ENCODE results near the gene ZNF485.
"Not testable (repeated sequence)": the region's sequence is repeated elsewhere in the genome, so short reads cannot be mapped to it uniquely, and the experiment has no call there.

The ZNF485 gene

DNA sequence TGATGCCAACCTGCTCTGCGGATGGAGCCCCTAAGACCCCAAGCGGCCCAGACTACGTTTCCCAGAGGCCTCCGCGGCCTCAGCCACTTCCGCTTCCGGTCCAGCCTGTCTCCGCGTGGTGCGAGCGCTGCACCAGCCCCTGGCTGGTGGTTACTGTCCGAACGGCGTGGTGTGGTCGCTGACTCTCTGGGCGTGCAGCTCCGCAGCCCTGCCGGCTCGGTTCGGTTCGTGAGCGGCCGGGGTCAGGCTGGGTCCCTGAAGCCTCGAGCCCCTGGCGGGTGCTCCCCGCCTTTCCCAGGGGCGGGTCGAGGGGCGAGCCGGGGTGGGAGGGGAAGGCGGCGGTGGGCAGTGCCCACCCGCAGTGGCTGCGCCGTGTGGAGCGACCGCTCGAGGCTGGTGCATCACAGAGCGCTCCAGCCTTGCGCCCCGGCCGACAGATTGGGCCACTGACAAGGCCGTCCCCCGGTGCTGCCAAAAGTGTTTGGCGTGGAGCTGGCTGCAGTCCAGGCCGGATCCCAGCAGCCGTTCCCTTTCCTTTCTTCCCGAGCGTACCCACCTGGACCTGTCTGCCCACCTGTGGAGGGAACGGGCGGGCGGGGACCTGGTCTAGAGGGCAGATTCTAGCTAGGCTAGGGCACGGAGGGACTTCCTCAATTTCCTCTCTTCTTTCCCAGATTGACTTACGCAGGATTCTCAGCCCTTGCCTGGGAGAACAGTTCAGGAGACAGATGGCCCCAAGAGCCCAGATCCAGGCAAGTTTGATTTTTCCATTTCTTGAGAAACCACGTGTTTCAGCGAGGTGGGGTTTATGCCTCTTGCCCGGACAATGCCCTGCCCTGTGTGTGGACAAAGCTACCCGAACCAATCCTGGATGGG, at the start of gene ZNF485:
TSS of gene ZNF485 (plus strand) at position 116 of the 876 bp plus-strand sequence. CDS start at position 729, 613 bp downstream.
- peak; percentile 88 for DNase-seq

DNA sequence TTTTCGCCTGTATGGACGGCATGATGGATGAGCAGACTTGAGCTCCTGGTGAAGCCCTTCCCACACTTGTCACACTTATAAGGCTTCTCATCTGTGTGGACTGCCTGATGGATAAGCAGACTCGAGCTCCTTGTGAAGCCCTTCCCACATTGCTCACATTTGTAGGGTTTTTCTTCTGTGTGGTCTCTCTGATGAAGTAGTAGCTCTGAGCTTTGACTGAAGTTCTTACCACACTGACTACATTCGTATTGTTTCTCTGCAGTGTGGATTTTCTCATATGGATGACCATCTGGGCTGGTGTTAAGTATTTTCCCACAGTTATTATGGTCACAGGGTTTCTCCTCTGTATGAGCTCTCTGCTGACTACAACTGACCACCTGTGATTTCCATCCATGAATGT, 49.0 kb upstream of the ZNF485 start:
- no peak for DNase-seq

DNA sequence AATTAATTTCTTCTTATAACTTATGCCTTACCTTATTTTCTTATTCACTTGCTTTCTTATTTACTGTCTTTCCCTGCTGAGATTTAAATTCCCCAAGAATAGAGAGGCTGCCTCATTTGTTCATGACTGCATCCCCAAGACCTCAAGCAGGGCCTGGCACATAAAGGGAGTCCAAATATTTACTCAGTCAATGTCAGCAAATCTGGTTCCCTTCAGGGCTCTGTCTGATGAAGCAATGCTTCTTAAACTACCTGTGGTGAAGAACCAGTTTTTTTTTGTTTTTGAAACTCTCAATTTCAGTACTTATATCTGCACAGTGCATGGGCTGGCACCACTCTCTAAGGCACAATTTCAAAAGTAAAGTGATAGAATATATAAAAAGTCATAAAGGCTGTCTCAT, 36.6 kb upstream of the ZNF485 start:
- DNase-seq: peak; percentile 44

GRCh38 chr10:43570971-43571370, 35.3 kb upstream of the ZNF485 start:
- DNase-seq: no peak

DNA sequence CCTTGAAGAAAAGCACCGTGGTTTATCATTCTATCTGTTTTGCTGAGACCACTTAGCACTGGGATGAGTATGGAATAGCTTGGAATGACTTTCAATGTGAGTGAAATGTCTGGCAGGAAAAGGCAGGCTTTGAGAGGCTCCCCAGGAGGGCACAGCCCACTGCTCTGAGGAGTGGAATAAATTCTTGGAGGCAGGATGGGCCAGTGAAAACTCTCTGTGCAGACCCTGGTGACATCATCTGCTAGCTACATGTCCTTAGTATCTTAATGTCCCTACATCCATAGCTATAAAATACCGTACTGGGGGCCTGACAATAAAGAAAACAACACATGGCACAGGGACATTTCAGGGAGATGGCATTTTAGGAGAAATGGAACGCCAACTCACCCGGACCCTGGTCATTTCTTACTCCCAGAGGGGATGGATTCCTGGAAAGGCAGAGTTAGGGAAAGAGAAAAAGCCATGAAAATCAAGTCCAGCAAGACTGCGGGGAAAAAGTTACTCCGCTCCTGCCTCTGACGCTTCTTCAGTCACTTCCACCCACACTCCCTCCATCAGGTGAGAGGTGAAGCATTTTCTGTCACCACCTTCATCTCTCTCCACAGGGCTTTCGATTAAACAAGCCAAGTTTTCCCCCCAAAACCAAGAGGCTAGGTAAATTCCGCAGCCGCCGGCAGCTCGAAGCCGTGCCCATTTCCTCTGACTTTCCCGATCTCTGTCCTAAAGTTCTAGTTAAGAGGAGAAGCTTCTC, 32.8 kb upstream of the ZNF485 start:
- no peak for DNase-seq

GRCh38 chr10:43574001-43574892, 32.0 kb upstream of the ZNF485 start, which contains the start of gene ZNF239:
Gene ZNF239 (minus strand): TSS chr10:43574616. CDS start chr10:43558079, 16,537 bp downstream.
- DNase-seq: peak; percentile 92

GRCh38 chr10:43574906-43575305, 31.3 kb upstream of the ZNF485 start:
- DNase-seq: peak; percentile 30

- DNase-seq: peak; percentile 15
Observed at GRCh38 chr10:43576062-43576461, 30.2 kb upstream of the ZNF485 start.

DNA sequence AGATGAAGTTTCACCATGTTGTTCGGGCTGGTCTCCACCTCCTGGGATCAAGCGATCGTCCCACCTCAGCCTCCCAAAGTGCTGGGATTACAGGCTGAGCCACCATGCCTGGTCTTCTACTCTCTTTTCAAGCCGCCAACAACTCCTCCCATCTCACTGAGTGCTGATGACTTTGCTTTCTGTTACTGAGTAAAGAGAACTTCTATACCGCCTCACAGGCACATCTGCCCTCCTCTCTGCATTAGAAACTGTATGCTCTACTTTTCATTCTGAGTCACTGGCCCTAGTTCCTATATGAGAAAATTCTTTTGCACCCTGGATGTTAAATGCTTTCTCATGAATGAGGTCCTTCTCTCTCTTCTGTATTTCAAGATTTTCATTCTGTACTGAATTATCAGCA, 29.7 kb upstream of the ZNF485 start:
- DNase-seq: no peak

- no peak for DNase-seq
Observed at GRCh38 chr10:43584051-43584450, 22.2 kb upstream of the ZNF485 start.

- no peak for DNase-seq
Observed at GRCh38 chr10:43585046-43585445, 21.2 kb upstream of the ZNF485 start.

DNA sequence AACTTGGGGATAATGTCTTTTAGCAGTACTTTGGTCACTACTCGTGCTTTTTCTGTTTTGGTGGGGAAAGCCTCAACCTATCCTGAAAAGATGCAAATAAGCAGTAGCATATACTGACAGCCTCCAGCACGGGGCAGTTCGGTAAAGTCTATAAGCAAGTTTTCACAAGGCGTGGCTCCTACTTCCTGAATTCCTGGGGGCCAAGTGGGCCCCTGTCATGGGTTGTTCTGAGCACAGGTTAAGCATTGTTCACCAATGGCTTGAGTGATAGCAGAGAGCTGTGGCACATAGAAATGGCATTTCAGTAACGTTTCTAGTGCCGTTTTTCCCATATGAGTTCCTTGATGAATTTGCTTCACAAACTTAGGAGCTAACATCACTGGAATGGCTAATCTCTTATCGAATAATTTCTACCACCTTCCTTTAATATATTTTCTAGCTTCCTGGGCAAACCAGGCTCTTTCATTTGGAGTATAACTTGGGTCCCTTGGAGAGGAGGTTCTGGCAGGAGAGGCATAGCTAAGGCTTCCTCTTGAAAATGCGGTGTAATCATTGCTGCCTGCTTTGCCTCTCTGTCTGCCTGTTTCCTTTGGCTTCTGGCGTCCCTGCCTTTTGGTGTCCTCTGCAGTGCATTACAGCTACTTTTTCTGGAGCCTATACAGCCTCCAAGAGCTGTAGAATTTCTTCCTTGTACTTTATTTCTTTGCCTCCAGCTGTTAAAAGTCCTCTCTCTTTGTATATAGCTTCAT, 20.1 kb upstream of the ZNF485 start:
- DNase-seq: no peak

GRCh38 chr10:43586730-43587115, 19.5 kb upstream of the ZNF485 start:
- not testable (repeated sequence) for DNase-seq

DNA sequence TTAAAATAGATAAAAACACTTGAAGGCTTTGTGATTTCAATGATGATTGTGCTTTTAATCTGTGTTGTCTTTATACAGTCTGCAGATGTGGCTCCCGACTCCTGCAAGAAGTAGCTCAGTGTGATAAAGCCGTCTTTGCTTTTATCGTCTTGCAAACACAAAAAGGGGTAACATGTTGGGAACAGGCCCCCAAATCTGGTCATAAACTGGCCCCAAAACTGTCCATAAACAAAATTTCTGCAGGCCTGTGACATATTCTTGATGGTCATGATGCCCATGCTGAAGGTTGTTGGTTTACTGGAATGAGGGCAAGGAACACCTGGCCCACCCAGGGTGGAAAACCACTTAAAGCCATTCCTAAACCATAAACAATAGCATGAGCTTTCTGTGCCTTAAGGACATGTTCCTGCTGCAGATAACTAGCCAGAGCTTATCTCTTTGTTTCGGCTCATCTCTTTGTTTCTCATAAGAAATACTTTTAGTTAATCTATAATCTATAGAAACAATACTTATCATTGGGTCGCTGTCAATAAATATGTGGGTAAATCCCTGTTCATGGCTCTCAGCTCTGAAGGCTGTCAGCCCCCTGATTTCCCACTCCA, 14.8 kb upstream of the ZNF485 start:
- DNase-seq: no peak

DNA sequence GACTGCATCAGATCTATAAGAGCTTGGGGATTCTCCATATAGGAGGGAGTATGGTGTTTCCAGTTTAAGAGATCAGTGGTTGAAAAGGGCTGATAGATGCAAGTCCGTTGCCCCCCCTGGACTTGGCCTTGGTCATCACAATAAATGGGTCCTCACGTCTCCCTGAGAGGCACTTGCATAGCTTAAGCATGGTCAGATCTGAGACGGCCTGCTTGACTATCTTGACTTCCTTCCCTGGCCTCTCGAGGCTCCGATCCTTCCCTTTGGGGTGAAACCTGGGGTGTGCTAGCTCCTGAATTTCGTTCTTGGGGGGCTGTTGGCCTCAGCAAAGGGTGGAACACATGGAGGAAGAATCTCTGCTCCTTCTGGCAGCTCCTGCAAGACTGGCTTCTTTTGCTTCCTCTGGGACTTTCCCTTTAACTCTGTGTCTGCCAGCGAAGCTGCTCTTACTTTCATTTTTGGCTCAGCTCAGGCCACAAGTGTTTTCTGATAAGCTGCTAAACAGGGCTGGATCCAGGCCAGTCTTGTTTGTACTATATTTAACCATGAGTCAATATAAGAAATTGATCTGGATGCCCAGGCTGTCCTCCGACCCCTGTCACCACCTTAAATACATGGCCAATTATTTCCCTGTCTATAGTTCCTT, 11.2 kb upstream of the ZNF485 start:
- DNase-seq: no peak

DNA sequence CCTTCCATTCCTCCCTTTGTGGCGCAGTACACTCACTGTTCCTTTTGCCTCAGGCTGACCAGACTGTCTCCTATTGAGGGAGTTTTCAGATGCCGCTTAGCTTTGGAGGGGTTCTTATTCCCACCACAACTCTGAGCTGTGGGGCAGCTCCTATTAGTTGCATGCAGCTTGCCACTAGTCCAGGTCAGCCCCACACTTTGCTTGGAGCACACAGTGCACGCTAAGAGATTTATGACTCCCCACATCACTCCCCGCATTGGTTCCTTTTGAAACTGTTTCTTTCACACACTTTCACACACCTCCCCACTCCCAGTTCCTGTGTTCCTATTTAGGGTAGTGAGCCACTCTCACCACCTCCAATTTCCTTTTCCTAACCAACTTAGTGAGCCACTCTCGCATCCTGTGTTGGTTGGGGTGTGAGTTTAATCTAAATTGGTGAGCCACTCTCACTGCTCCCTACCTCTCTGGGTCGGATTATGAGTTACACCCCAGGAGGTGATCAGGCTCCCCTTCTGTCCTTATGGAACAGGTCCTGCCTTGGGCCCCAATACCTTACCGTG, 10.4 kb upstream of the ZNF485 start:
- DNase-seq: no peak

DNA sequence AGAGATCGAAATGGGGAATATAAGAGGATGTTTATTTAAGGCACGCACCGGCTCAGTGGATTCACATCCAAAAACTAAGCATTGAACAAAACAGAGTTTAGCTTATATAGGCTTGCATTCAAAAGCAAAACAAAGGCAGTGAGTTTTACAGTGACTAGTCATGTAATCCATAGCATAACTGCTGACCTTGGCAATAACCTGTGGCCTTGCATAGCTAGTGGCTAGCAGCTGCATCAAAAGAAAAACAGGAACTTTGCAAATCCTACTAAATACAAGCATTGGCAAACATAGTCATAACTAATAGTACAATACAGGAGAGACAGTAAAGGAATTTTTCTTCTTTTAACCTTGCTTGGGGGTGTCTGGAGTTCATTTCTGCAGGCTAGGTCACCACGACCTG, 9.7 kb upstream of the ZNF485 start:
- no peak for DNase-seq

DNA sequence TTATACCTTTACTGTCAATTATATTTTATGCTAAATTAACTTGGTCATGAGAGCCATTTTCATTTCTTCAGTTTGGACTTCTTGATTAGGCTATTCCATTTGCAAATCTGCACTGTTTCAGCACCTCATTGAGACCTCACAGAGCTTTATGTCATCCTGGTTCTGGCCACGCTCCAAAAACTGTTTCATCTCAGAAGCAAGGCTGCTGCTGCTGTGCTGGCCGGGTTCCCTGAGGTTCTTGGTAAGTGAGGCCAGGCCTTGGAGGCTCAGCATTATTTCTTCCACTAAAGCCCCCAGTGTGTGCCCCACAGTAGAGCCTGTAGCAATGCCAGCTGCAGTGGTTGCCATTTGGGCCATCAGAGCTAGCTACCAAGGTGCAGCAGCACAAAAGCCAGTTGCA, 7.8 kb upstream of the ZNF485 start:
- DNase-seq: no peak

DNA sequence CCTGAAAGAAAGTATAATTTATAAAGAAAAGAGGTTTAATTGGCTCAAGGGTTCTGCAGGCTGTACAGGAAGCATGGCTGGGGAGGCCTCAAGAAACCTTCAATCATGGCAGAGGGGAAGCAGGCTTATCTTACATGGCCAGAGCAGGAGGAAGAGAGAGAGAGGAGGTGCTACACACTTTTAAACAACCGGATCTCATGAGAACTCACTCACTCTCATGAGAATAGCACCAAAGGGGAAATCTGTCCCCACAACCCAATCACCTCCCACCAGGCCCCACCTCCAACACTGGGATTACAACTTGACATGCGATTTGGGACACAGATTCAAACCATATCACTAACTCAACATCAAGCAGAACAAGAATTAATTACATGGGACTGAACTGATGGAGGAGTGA, 6.9 kb upstream of the ZNF485 start:
- DNase-seq: no peak

GRCh38 chr10:43601576-43601975, 4.7 kb upstream of the ZNF485 start:
- DNase-seq: not testable (repeated sequence)

DNA sequence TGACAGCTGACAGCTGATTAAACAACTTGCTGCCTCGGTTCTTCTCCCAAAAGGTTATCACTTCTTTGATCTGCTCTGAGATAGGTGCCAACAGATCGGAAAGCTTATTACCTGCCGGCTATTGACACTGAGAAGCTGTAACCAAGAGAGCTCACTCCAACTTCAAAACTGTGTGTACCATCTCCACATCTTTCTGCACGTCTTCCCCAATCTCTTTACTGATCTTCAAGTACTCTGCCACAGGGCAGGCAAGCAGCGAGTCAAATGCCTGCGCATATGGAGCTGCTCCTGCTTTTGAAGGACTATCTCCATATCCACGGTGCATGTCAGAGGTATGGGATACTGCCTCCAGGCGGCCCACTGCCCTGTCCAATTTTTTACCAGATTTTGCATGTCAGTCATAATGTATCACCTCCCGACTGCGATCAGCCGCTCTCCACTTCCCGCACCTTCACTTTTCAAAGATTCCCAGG, 352 bp upstream of the ZNF485 start:
- DNase-seq: peak; percentile 70

Data from DMS53 (cell line).